Limb (tissue), 2 donors: ENCODE measurements around the gene CST8.

ENCODE experiments used
- DNase-seq, 2 donors: peaks; one replicate each; pipeline ENCODE4 v3.0.0-alpha.2; 2016; ENCODE audit errors: extremely low spot score in 2 of 2

CST8 gene

GRCh38 chr20:23475395-23475794 lies 15.5 kb upstream of the CST8 start:
- DNase-seq, result no peak

DNA sequence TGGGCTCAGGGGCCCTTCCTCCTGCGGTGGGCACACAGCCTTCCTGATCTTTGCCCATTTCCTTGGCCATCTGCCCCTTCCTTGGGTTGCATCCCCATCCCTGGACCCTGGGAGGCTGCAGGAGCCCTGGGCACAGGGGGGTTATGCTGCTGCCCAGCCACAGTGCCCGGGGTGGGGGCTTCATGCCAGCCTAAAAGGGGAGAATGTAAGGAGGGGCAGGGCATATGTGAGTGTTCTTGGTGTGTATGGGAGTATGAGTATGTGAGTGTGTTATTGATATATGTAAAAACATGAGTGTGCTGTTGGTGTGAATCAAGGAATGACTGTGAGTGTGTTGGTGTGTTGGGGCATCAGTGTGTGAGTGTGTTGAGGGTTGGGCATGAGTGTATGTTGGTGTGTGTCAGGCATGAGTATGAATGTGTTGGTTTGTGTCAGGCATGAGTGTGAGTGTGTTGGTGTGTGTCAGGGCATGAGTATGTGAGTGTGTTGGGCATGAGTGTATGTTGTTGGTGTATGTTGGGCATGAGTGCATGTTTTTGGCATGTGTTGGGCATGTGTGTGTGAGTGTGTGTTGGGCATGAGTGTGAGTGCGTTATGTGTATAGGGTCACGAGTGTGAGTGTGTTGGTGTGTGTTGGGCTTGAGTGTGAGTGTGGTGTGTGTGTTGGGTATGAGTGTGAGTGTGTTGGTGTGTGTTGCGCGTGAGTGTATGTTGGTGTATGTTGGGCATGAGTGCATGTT lies 14.7 kb upstream of the CST8 start:
- no peak for DNase-seq

DNA sequence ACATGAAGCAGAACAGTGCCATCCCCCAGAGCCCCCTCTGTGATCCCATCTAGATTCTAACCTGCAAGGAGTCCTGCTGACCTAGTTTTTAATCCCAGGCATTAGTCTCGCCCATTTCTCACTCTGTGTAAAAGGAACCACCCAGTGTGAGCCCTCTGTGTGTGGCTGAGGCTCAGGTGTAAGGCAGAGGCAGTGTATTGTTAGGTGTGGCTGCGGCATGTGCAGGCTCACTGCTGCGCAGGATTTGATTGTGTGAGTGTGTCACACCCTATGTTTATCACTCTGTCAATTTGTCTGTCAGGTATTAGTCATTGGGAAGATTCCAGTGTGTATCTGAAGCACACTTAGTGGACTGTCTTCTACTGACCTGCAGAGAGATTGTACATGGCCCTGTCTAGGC lies 13.7 kb upstream of the CST8 start:
- DNase-seq, result no peak

- DNase-seq, result no peak
These were observed 11.9 kb upstream of the CST8 start for GRCh38 chr20:23479043-23479442.

DNA sequence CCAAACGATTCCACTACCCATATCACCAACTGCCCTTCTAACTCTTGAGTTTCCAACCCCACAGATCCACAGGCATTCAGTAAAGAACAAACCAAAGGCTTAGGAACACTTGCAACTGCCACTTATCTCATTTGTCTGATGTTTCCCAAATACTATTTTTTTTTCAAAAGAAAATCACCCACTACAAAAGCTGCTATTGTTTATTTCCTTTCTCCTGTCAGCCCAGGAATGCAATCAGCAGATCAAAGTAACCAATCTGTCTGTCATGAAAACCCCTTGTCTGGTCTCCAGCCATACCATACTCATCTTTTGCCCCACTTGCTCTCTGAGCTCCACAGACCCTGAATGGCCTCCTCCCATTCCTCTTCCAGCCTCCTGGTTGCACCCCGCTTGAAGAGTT lies 8.8 kb upstream of the CST8 start:
- DNase-seq, result no peak

- DNase-seq, result no peak
These were observed 6.8 kb upstream of the CST8 start for GRCh38 chr20:23484081-23484480.

DNA sequence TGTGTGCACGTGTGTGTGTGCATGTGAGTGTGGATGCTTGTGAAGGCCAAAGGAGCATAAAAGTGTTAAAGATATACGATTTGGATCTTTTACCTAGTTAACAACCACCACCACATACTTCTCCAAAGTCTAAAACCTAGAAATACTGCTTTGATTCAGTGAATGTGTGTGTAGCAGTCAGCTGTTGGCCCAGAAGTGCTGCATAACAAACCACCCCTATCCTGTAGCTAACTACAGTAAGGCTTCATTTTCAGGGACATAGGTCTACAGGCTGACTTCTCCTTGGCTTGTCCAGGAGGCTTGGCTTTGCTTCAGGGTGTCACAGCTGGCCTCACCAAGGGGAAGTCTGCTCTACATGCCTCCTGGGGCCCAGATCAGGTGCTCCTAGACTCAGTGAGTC lies 2.4 kb upstream of the CST8 start:
- DNase-seq, result no peak

- no peak for DNase-seq
These were observed 1.9 kb upstream of the CST8 start for GRCh38 chr20:23488996-23489395.

DNA sequence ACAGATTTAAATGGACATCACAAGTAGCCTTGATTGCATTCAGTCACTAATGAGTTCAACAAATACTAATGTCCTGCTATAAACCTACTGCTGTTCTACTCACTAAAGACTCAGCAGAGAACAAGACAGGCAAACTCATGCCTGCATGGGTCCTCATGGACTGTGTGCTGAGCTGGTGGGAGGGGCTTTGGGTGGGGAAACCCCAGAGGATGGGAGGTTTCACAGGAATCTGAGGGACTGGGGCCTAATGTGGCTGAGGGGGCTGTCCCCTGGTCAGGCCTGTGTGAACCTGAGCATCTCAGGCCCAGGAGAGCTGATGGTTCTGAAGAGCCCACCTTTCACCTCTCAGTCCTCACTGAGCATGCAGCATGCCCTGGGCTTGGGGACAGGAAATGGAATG lies 1.4 kb downstream of the CST8 start:
- no peak for DNase-seq

GRCh38 chr20:23493172-23493772 lies 2.4 kb downstream of the CST8 start:
- DNase-seq, result no peak

DNA sequence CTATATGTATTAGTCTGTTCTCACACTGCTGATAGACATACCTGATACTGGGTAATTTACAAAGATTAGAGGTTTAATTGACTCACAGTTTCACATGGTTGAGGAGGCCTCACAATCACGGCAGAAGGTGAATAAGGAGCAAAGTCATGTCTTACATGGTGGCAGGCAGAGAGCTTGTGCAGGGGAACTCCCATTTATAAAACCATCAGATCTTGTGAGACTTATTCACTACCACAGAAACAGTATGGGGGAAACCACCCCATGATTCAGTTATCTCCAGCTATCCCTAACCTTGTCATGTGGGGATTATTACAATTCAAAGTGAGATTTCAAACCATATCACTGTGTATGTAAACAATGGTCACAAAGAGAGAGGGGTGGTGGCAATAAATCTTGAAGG lies 6.6 kb downstream of the CST8 start:
- DNase-seq, result no peak

- DNase-seq, result no peak
These were observed 11.0 kb downstream of the CST8 start for GRCh38 chr20:23501926-23502325.

GRCh38 chr20:23503649-23504048 lies 12.7 kb downstream of the CST8 start:
- no peak for DNase-seq

- no peak for DNase-seq
These were observed 16.4 kb downstream of the CST8 start for GRCh38 chr20:23507346-23507745.

DNA sequence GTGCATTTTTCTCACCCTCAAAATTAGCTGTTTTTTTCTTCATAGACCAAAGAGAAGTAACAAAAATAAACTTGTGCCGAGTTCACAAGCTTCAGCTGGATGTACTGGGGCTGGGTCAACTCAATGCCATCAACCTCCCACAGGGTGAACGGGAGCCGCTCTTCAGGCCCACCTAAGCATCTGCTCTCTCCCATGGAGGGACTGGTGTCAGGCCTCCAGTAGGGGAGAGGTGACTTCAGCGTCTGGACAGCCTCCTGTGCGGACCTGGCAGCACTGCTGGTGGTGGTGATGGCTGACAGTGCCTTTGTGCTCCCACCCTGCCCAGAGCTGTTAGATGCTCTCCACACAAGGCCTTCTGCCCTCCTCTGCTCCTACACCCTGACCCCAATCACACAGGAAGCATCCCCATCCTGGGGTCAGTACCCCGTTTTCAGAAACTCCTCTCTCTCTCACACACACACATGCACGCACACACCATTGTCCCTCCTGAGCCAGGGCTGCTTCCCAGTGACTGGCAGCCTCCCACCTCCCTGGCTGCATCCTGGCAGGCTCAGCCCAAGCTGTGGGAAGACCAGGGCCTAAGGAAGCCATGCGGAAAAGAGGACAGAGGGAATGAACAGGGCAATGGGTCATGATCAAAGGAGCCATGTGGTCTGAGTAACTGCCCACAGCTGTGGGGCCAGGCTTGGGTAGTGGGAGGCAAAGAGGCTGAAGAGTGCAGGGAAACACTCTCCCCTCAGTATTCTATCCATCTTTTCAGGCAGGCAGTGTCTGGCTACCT lies 17.7 kb downstream of the CST8 start:
- DNase-seq, result no peak

DNA sequence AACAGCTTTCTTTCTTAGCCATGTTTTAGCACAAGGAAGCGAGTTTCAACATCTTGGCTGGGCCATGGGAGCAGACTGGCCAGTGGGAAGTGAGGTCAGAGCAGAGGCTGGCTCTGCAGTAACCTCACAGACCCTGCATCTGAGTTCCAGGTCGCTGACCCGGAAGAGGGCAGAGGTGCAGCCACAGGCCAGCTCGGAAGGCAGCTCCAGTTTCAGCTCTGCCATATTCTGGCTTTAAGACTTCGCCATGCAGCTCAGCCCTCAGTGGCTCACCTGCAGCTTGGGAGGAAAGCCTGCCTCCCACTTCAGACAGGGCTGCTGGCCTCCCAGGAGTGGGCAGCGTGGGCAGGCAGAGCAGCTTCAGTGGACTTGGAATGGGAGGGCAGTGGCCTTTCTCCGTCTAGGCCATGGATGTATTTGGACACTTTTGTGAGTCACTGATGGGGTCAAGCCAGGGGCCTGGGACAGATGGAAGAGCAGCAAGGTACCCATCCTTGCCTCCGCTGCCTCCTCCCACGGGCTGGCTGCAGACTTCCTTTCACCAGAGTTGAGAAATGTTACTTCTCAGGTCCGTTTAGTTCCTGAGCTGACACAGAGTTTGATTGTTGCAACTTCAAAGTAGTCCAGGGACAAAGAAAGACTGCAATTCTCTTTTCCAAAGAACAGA lies 18.5 kb downstream of the CST8 start:
- no peak for DNase-seq

DNA sequence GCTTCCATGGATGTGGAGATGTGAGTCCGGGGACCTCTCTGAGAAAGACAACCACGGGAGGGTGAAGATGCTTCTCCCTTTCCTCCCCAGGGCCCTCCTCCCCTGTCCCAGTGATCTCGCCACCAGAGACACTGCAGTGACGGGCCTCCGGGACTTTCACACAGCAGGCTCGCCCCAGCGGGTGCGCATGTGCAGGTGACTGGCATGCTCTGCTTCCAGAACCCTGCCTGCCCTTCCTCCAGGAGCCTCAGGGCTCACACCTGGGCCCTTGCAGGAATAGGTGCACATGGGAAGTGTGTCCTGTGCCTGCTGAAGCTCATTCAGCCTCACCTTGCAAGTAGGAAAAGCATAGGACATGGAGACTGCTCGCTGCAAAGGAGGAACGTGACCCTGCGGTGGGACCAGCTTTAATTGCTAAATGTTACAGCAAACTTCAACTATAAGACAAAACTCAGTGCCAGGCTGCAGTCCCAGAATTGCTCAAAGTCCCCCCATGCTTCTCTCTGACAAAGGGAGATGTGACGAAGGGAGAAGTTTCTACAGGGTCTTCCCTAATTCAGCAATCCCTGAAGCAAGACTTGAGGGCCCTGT lies 19.2 kb downstream of the CST8 start:
- DNase-seq, result no peak

DNA sequence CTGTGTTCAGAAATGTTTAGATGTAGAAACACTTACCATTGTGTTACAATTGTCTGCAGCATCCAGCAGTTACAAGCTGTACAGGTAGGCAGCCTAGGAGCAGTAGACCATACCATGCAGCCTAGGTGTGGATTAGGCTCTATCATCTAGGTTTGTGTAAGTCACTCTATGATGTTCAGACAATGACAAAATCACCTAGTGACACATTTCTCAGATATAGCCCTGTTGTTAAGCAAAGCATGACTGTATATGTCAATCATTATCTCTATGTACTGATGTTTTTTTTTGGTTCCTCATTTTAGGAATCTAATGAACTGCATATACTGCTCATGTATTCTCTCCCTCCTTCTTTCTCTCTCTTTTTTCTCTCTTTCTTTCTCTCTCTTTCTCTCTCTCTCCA lies 22.2 kb downstream of the CST8 start:
- no peak for DNase-seq

- no peak for DNase-seq
These were observed 23.9 kb downstream of the CST8 start for GRCh38 chr20:23514848-23515247.

- DNase-seq, result no peak
These were observed 24.5 kb downstream of the CST8 start for GRCh38 chr20:23515250-23515939.

DNA sequence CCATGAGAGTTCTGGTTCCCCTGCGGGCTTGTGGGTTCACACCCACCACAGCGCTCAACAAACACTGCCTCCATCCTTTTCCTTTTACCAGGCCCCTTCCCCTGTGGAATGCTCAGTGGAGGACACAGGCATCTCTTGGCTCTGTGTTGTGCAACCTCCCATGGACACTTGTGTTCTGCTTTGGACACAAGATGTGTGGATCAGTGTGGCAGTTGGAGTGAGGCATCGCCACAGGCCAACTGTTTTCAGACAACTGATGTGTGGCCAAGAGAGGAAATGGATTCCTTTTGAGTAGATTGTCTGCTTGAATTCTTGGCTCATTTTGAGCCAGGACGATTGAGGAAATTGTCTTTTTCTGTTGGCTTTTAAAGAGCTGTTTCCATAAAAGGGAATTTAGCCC lies 26.8 kb downstream of the CST8 start:
- no peak for DNase-seq
